COLO829 (cell line): ENCODE measurements around the gene CYBA.
A peak's percentile ranks its signal among the peaks of the same experiment; 100 is the strongest.

Experiments used
- DNase-seq: peaks from one replicate; pipeline ENCODE4 v3.0.0; 2012; ENCODE audit warnings: low spot score

The CYBA gene

DNA sequence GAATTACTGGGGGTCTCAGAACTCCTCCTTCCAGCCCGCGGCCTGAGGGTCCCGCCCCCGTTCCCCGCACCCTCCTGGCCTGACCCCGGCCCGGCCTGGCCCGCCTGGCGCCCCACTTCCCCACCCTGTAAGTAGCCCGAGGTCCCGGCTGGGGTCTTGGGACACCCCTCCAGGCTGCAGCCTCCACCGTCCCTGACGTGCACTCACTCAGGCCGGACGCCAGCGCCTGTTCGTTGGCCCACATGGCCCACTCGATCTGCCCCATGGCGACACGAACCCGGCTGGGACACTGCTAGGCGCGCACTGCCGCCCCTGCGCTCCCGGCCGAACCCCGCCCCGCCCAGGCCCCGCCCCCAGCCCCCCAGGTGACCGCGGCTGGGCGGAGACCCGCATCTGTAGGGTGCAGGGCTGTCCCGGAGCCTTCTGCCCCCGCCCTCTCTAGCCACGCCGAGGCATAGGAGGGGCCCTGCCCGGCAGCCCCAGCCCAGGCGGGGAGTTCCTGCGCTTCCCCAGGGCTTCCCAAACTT lies at the start of gene CYBA:
TSS of gene CYBA (minus strand) at position 305 of the 527 bp plus-strand sequence. CDS start at position 265, 40 bp downstream.
- peak; percentile 35 for DNase-seq

DNA sequence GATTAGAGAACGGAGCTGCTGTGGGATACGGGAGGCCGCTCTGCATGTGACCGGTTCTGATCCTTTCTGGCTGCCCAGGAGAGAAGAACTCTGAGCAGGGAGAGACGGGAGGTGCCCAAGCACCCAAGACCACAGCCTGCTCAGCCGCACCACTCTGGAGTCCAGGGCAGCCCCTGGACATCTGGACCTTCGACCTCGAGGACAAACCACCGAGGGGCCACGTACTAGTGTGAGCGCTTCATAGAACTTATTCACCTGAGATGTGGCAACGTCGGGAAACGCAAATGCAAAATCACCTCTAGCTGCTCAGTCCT lies 49.4 kb upstream of the CYBA start:
- DNase-seq: no peak

DNA sequence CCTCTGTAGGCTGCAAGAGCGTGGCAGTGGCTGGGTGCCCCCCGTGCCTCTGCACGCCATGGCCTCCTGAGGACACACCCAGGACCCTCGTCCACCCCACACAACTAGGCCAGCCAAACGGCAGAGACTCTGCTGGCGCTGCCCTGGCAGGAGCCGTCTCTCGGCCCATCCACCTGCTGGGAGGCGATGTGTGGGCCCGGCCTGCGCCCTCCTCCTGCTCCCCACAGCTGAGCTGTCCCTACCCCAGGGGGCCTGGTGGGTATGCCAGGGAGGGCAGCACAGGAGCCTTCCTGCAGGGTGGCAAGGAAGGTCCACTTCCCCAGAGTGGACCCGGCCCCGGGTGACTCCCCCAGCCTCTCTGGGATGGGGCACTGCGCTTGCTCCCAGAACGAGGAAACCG lies 48.3 kb upstream of the CYBA start:
- DNase-seq: no peak

DNA sequence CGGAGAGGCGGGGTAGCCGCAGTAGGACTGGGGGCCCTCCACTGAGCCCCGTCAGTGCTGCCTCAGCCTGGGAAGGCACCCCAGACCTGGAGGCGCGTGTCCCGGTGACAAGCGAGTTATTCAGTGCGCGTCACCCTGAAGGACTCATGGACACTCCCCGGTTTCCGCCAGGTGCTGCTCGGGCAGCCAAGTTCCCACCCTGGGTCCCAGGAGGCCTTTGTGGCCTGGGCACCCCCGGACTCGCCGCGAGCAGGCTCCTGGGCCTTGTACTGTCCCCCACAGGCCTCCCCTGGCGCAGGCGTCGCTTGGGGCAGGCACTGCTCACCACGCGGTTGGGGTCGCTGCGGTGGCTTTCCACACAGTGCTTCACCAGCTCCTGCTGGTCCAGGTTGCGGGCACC lies 47.8 kb upstream of the CYBA start:
- DNase-seq: no peak

DNA sequence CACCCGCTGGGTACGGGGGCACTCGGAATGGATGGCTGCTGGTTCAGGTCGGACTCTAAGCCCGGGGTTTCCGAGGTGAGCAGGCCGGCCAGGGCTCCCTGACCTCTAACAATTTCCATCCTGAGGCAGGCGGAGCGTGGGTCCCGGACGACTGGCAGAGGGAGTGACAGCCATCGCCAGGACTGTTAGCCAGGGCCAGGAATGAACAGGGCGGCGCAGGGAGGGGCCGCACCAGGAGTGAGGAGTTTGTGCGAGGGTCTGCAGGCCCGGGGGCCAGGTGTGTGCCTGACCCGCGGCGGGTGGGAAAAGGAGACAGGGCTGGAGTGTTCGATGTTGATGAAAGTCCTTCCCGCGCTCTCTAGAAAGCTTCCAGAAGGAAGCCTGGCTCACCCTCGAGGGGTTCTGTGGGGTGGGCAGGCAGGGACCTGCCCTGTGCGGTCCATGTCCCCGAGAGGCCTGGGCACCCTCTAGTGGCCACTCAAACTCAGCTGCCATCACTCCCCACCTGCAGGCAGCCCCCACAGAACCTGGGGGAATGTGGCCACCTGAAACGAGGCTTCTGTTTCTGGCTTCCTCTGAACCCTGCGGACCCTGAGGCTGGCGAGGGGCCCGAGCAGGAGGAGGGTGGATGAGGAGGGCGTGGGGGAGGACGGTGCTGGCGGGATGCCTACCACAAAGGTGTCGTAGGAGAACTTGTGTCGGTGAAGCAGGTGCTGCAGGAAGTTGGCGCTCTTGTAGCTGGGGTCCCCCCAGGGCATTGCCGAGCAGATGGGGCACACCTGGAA lies 47.2 kb upstream of the CYBA start:
- no peak for DNase-seq

DNA sequence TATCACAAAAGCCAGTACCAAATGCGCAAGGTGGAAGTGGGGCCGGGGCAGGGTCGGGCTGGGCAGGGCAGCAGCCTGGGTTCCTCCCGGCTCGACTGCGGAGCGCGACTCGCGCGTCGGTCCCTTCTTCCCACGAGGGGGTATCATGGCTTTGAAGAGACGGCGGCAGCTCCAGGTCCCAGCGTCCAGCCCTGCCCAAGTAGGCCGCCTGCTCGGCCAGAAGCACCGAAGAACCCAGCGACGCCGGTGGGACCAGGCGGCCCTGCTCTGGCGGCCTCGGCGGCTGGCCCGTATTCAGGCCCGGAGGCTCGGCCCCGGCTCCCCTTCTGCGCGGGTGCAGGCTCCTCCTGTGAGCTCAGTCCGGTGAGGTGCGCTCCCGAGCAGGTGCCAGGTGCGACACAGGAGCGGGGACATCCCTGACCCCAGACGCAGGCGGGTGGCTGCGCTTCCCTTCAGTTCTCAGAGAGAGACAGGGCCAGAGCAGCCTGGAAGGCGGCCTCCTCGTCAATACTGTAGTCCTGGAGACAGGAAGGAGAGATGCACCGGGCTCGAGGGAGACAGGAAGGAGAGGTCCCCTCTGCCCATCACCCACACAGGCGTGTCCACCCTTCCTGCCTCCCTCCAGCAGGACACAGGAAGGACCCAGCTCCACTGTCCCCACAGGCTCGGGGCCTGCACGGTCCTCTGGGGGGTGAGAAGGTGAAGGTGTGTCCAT lies 46.4 kb upstream of the CYBA start:
- no peak for DNase-seq

DNA sequence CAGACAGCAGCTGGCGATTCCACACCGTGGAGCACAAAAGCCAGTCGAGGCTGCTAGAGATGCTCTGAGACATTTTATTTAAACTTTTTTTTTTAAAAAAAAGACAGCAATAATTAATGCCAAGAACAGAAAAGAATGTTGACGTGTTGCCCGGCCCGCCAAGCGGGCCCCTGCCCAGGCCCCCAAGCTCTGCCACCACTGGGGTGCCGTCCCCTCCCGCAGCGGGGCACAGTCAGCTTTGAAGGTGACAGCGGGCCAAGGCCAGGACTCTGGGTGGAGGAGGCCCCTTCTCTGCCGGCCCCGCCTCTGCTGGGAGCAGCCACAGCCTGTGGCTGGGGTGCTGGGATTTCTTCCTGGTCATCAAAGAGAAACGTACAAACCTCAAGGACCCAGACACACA lies 45.6 kb upstream of the CYBA start:
- no peak for DNase-seq

DNA sequence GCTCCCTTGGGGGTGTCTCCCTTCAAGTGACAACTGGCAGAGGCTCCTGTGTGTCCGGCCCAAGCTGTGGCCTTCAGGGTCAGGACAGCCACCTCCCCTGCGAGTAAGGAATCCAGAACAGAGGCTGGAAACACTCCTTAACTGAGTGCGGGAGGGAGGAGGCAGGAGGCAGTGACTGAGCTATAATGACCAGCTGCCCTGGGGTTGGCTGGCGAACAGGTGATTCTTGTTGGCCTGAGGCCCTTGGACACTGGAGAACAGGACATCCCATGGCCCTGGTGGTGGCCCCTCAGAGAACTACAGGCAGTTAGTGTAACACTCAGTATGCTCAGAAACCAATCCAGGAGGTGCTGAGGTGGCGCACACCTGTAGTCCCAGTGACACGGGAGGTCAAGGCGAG lies 44.9 kb upstream of the CYBA start:
- DNase-seq: no peak

DNA sequence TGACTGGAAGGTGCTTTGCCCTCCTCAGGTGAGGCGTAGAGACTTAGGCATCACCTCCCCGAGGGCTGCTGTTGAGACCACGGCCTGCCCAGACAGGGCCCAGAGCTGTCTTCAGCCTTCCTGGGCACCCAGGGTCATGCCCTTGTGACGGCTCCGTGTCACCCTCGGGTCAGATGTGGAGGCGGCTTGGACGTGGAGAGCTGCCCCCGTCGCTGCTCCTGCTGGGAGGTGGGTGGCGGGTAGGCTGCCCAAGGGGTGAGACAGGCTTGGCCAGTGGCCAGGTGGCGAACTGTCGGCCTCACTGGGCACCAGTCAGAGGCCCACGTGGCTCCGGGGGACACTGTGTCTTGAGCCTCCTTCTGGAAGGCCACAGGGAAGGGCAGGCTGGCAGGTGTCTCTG lies 44.4 kb upstream of the CYBA start:
- no peak for DNase-seq

DNA sequence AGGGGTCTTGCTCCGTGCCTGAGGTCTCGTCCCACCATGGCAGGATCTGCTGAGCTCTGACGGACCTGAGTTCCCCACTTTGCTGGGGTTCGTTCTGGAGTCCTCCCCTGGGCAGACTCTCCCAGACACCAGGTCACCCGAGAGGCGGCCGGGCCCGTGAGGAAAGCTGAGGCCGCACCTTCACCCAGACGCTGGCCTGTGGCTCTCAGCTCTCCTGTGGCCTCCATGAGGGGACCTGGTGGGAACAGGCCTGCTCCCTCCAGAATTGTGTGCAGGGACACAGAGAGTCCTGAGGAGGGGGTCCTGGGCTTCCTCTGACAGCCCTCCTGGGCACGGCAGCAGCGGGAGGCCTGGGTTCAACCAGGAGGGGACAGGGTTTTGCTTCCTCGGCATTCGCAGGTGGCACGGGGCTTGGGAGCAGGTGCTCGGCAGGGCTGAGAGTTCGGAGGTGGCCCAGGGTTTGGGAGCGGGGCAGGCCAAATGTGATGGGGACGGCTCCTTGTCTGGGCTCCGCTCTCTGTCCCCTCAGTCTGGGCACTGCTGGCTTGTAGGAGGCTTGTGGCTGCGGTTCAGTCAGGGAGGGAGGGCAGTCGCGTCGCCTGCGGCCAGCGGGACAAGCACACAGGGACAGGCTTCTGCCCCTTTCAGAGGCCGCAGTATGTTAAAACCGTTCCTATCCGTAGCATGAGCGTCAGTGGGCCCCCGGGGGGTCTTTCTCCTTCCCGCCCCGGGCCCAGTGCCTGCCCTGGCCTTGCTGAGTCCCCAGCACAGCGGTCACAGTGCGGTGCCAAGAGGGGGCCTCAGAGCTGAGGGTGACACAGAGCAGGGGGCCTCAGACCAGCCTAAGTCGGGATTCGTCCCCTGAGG lies 43.6 kb upstream of the CYBA start:
- no peak for DNase-seq

DNA sequence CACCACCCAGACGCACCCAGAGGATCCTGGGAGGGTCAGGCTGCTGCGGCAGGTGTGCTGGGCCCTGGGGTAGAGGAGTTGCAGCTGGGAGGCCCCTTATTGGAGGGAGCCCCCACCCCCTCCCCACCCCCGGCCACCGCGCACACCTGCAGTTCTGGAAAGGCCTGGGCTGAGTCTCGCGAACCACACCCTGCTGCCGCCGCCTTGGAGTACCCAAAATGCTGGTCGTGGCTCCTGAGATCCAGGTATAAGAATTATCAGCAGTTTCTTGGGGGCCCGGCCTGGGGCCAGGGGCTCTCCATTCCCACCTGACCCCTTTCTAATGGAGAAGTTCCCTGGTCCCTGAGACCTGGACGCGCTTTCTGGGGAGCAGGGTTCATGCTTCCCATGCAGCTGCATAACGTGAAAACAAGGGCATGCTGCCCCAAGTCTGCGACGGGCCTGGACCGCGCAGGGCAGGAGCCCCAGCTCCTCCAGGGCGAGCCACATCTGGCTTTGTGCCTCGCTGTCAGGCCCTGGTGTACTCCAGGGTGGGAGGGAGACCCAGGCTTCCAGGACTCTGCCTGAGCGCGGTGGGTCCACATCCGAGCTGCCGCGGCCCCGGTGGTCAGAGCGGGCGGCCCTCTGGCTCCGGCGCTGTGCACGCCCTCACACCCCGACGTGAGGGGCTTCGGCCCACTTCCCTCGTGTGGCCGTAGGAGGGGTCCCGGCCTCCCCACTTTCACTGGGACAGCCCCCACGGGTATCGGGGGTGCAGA lies 42.7 kb upstream of the CYBA start:
- no peak for DNase-seq

DNA sequence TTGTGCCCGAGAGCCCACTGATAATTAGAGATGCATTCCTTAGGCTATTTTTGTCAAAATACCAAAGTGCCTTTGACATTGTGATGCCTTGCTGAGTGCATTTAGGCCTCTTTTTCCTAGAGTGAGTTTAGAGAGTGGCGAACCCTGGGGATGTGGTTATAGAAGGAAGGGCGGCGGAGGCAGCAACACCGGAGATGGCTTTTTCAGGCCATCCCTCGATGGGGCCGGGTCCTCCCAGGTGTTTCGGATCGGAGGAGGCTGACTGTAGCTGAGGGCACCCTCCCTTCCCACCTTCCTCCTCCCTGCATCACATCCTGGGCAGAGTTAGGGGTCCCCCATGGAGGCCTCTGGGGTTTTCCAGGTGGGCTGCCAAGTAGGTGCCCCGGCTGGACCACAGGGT lies 42.0 kb upstream of the CYBA start:
- no peak for DNase-seq

DNA sequence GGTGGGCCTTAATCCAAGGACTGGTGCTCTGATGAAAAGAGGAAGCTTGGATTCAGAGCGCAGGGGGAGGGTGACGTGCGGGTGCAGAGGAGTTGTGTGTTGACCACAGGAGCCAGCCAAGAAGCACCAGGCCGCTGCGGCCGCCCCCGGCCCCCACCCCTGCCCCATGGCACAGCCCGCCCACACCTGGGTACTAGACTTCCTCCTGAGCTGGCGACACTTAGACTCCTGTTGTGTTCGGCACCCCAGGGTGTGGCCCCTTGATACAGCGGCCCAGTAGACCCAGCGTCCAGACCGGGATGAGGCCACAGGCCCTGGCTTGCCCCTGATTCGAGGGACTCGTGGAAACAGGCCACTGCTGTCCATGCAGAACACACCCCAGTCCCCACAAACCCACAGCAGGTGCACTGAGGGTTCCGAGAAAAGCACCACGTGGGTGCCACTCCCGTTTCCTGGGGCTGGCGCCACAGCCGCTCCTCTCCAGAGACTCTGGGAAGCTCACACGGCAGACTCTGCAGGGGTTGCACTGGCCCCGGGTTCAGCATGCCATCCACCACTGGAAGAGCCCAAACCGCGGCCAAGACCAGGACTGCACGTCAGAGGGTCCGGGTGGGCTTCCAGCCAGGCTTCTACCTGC lies 41.2 kb upstream of the CYBA start:
- no peak for DNase-seq

DNA sequence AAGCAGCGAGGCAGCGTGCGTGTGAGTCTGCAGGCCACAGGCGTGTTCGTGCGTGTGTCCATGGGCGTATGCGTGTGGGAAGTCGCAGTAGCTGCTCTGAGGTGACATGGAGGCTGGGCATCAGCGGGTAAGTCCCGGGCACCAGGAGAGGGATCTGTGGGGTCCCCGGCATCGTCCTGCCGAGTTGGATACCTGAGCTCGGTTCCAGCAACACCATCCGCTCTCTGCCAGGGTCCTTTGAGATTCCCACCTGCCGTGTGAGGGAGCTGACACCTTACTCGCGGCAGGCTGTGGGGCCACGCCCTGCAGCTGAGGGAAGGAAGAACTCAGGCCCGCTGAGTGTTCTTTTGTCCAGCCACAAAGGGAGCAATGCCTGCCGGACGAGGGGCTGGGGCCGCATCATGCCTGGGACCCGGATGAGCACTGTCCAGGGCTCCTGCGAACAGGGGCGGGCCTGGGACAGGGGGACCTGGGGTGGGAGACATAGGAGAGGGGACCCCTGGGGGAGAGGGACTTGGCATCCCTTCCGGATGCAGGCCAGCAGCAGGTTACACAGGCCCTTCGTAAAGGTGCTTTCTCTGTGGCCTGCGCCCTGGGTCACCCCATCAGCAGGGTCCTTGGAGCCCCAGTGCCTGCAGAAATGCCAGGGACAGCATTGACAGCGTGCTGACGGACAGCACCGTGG lies 40.4 kb upstream of the CYBA start:
- DNase-seq: no peak

DNA sequence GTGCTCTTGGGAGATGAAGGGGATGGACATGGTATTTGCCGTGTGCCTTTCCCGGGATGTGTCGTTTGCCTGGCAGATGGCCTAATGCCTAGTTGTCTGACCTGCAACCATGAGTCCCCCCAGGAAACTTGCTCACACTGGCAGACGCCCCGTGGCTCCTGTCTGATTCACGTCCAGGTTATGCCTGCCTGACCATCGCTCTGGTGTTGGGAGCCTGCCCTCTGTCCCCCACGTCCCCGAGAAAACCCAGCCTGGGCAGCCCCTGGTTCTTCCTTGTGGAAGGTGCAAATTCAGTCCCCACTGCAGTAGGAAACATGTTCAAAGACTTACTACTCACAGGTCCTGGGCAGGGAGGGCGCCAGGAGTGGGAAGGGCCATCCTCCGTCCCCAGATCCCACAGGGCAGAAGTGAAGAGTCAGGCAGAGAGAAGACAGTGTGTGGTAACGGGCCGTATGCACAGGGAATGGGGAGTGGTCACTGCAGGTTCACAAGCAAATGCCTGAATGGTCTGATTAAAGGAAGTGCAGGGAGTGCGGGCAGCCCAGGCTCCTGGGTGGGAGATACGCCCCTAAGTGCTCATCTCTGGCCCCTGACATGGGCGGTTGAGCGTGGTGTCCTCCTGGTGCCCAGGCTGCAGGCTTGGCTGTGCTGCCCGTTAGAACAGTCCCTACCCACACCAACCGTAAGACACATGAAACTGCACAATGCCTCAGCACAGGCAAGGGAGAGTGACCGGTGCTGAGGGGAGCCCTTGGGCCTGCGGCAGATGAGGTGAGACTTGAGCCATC lies 39.7 kb upstream of the CYBA start:
- no peak for DNase-seq

DNA sequence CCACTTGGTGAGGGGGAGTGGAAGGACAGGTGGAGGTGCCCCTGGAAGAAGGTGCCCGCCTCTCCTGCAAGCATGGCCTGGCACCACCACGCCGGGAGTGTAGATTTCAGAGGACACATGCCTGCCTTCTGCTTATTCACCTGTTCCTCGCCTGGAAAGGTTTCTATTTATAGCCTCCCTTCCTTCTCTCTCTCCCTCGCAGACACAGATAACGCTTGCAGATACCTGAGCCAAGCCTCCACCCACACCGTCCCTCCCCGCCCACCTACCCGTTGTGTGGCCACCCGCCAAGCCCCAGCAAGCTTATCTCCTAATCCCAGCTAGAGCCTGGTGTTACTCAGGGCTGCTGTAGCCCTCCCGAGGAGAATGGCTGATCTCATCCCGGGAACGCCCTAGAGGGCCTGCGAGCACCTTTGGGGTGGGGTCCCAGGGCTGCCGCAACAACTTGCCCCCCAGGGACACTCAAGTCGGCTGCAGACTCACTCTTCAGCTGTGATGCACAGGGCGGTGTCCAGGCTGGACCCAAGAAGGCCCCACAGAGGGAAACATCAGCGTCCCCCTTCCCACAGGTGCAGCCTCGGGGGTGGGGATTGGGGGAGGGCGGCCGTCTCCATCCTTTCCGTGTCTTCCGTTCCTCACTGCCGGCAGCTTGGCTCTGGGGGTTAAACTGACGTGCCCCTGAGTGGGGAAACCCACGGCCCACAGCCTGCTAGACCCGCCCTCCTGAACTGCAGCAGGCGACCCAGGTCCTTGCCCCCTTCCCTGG lies 37.3 kb upstream of the CYBA start:
- no peak for DNase-seq

DNA sequence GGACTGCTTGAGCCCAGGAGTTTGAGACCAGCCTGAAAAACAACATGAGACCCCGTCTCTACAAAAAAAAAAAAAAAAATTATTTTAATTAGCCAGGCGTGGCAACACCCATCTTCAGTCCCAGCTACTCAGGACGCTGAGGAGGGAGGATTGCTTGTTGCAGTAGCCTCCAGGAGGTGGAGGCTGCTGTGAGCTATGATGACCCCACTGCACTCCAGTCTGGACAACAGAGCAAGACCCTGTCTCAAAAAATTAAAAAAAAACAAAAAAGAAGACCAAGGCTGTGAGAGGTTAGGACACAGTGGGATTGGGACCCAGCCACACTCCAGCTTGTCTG lies 36.8 kb upstream of the CYBA start:
- no peak for DNase-seq

DNA sequence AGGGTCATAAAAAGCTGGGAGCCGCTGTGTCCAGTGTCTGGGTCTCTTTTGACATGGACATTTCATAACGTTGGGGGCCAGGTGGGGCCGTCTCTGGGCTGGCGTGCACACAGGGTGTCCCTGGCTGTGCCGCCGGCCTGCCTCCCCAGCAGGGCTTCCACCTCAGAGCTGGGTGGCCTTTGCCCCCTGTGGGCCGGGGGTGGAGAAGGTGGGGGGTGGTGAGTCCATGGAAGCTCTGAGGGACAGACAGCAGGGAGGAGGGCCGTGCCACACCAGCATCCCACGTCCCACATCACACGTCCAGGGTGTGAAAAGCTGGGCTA lies 36.4 kb upstream of the CYBA start:
- DNase-seq: no peak

DNA sequence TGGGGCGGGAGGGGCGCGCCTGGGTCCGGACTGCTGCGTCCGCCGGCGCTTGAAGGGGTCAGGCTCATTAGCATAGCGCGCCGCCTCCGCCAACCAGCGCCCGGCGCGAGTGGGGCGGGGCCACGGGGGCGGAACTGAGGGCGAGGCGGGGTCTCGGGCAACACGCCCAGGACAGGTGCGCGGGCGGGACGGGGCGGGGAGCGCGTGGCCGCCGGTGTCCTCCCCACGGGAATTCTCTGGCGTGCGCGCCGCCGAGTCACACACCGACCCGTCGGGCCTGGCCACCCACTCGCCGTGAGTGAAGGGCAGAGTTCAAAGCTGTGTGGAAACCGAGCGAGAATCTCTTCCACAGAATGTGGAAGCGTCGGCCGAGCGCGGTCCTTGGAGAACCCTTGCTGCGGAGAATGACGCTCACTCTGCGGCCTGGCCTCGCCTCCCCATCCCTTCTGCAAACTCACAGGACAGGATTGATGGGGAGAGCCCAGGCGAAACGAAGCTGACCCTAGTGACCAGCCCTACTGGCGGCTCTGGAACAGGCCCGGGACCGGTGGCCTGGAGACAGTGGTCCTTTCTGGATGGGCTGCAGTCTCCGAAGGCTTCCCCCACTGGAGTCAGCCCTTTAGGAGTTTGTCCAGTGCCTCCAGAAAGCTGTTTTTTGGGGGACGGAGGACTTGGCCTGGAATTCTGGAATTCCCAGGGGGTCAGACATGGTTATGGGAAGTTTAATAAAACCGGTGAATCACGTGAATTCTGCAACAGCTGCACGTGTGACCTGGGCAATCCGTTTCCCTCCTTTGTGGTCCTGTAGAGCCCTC lies 35.8 kb upstream of the CYBA start, which contains the start of gene SNAI3:
TSS of gene SNAI3 (minus strand) at position 69 of the 815 bp plus-strand sequence. CDS start 101 bp downstream, outside the sequence.
- DNase-seq: peak; percentile 70
